Activated naive CD8-positive, alpha-beta T cell treated with anti-CD3 and anti-CD28 coated beads for 36 hours (primary cell): ENCODE results near the gene CCDC191. TPM values are rescaled to one million over a fixed set of nuclear protein-coding genes. Genes with fewer than 3 reads are reported as not detected.

Experiments used
- DNase-seq: peaks from one replicate; pipeline ENCODE4 v3.0.0; 2021
- H3K27ac Mint-ChIP-seq: one replicate; pipeline ENCODE4 v1.8.0; 2022; ENCODE audit warnings: mild to moderate bottlenecking, moderate library complexity, mixed read lengths
- H3K27me3 Mint-ChIP-seq: one replicate; pipeline ENCODE4 v1.8.0; 2022; ENCODE audit warnings: mild to moderate bottlenecking, mixed read lengths
- H3K36me3 Mint-ChIP-seq: one replicate; pipeline ENCODE4 v1.8.0; 2021; ENCODE audit warnings: mild to moderate bottlenecking, mixed read lengths
- H3K4me1 Mint-ChIP-seq: one replicate; pipeline ENCODE4 v1.8.0; 2021; ENCODE audit warnings: mixed read lengths
- H3K4me3 Mint-ChIP-seq: one replicate; pipeline ENCODE4 v1.8.0; 2022; ENCODE audit warnings: mild to moderate bottlenecking, moderate library complexity, mixed read lengths
- H3K9me3 Mint-ChIP-seq: one replicate; pipeline ENCODE4 v1.8.0; 2022; ENCODE audit warnings: mixed read lengths
- total RNA-seq, 2 experiments: library from RNA; stranded (reverse); gene quantifications; one replicate each; pipeline ENCODE4 v1.2.3, GENCODE V29; 2021

Gene CCDC191
- total RNA-seq, 2 experiments from 2014 or later: 0.99 to 1.7 TPM

DNA sequence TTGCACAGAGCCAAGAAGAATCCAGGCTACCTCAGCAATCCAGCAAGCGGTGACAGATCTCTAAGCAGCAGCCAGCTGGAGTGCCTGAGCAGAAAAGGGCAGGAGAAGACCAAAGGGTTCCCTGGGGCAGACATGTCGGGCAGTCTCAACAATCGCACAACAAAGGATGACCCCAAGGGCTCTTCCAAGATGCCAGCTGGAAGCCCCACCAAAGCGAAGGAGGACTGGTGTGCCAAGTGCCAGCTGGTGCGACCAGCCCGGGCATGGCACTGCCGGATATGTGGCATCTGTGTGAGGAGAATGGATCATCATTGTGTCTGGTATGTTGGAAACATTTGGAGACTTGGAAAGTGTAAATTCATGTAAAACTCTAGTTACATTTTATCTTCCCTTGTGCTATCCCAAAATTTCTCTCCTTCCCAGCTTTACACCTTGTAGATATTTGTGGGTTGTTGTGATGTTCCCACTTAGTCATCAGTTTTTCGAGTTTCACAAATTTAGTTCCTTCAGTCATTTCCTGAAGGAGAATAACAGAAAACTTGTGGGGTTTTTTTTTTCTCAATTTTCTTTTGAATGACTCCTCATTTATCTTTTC lies 102.1 kb downstream of the CCDC191 start:
- Mint-ChIP-seq H3K27me3 (peaks cover 1% of the 10 kb centered on the region), H3K27ac (no peak overlapping the region), H3K4me3 (no peak overlapping the region), H3K9me3 (no peaks in the 10 kb centered on the region), H3K36me3 (peaks cover 26% of the 10 kb centered on the region), H3K4me1 (peaks cover 12% of the 10 kb centered on the region)
- DNase-seq: no peak

DNA sequence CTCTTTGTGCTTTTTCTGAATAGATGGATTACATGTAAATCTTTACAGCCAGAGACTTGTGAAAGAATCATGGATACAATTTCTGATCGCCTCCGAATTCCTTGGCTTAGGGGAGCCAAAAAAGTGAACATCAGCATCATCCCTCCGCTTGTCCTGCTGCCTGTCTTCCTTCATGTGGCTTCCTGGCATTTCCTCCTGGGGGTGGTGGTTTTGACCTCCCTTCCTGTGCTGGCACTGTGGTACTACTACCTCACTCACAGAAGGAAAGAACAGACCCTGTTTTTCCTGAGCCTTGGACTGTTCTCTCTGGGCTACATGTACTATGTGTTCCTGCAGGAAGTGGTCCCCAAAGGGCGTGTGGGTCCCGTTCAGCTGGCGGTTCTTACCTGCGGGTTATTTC lies 102.6 kb downstream of the CCDC191 start:
- DNase-seq: no peak
- peaks cover 16% of the 10 kb centered on the region for H3K4me1 Mint-ChIP-seq
- H3K9me3 Mint-ChIP-seq: no peaks in the 10 kb centered on the region
- no peak overlapping the region for H3K27ac Mint-ChIP-seq
- peaks cover 7% of the 10 kb centered on the region for H3K27me3 Mint-ChIP-seq
- peaks cover 26% of the 10 kb centered on the region for H3K36me3 Mint-ChIP-seq
- no peak overlapping the region for H3K4me3 Mint-ChIP-seq

DNA sequence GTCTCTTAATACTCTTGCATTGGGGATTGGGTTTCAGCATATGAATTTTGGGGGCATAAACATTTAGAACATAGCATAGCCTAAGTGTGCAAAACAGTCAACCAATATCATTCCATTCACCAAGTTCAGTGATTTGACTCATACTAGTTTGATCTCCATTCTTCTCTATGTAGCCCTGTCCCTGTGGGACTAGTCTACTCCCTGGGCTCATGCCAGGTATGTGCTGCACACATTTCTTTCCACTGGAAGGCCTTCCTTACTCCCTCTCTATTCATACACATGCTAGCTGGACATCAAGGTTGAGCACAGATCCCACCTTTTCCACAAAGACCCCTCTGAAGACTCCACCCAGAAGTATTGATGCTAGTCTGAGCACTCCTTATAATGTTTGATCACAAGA lies 103.4 kb downstream of the CCDC191 start:
- peaks cover 18% of the 10 kb centered on the region for H3K4me1 Mint-ChIP-seq
- no peak overlapping the region for H3K4me3 Mint-ChIP-seq
- H3K9me3 Mint-ChIP-seq: no peaks in the 10 kb centered on the region
- peaks cover 9% of the 10 kb centered on the region for H3K27me3 Mint-ChIP-seq
- peaks cover 22% of the 10 kb centered on the region for H3K36me3 Mint-ChIP-seq
- H3K27ac Mint-ChIP-seq: no peak overlapping the region
- no peak for DNase-seq

DNA sequence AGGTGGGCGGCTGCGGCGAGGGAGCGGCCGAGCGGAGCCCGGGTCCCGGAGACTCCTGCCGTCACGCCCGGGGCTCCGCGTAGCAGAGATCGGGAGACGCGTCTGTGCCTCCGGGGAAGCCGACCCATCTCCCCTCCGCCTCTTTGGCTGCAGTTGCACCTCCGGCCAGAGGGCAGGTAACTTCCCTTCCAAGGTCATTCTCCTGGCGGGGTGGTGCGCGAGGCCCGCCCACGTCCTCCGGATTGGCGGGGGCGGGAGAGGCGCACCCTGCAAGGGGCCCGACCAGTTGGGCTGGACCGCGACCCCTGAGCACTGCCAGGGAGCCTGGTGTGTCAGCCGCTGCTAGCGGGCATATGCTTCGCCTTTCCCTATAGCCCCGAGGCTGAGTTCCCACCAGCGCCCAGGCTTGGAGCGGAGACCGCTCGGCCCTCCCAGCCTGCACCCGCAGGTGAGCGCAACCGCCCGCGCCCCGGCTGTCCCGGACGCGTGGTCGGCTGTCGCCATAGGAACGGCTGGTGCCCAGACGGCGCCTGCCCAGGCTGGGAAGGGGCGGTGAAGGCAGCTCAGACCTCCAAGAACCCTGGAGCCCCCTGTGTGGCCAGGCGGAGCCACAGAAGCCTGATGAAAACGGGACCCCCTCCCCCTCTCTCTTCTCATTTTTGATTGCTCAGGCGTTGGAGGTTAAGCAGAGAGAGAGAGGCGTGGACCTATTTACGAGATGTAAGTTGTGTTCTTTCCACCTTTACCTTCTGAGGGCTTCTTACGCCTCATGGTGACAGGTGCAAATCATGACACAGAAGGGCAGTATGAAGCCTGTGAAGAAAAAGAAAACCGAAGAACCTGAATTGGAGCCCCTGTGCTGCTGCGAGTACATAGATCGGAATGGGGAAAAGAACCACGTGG lies 108.1 kb downstream of the CCDC191 start:
- H3K4me3 Mint-ChIP-seq: peak overlapping the region; percentile 58
- H3K27me3 Mint-ChIP-seq: peaks cover 24% of the 10 kb centered on the region
- no peak overlapping the region for H3K27ac Mint-ChIP-seq
- H3K4me1 Mint-ChIP-seq: peaks cover 12% of the 10 kb centered on the region
- peaks cover 10% of the 10 kb centered on the region for H3K36me3 Mint-ChIP-seq
- H3K9me3 Mint-ChIP-seq: no peaks in the 10 kb centered on the region
- DNase-seq: peak; percentile 44

DNA sequence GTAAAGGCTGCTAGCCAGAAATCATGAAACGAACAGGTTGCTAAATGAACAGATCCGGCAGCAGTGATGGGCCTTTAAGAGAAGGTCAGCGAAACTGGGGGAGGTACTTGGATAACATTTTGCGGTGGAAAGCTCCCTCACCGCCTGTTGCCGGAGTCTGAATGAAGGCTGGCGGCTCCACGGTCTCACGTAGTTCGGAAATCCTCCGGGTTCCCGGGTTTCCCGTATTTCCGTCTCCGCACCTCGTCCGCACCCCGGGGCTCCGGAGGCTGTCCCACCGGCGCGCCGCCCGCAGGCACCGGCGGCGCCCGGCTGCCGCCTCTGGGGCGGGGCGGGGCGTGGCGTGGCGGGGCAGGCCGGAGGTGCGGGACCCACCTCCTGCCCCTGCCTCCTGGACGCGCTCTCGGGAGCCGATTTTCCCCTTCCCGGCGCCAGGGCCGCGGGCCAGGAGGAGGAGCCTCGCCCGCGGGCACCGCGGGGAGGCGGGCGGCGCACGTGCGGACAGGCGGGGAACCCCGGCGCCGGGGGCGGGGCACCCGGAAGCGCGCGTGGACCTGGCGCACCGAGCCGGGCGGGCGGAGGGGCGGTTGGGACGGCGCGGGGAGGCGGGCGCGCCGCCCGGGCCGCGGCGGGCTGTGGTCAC lies 108.8 kb downstream of the CCDC191 start, which contains the start of gene ZDHHC23:
TSS of gene ZDHHC23 (plus strand) at position 642 of the 643 bp plus-strand sequence. CDS start 790 bp downstream, outside the sequence.
- H3K27me3 Mint-ChIP-seq: peaks cover 28% of the 10 kb centered on the region
- H3K4me1 Mint-ChIP-seq: peaks cover 12% of the 10 kb centered on the region
- peak within 1 kb of the TSS; percentile 54 for H3K27ac Mint-ChIP-seq
- DNase-seq: peak; percentile 69
- no peaks in the 10 kb centered on the region for H3K9me3 Mint-ChIP-seq
- peaks cover 5% of the 10 kb centered on the region for H3K36me3 Mint-ChIP-seq
- peak within 1 kb of the TSS; percentile 77 for H3K4me3 Mint-ChIP-seq

DNA sequence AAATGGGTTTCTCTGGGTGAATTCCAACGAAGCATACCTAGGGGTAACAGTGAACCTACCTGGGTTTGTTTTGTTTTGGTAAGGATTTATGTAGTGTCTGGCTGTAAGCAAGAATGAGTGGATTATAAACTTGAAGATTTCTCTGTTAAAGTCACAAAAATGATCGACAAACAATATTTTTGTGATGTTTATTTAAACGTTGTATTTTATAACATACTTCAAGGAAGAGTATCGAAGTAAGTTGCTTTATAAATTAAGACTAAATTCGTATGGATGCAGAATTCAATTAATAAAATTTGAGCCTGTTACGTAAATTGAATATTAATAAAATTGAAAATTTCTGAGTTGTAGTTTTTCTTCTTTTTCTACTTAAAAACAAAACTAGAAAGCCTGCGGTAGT lies 109.5 kb downstream of the CCDC191 start:
- Mint-ChIP-seq H3K9me3 (no peaks in the 10 kb centered on the region), H3K27me3 (peaks cover 28% of the 10 kb centered on the region), H3K27ac (no peak overlapping the region), H3K4me1 (peaks cover 12% of the 10 kb centered on the region), H3K36me3 (peaks cover 2% of the 10 kb centered on the region), H3K4me3 (peak overlapping the region; percentile 77)
- DNase-seq: no peak

DNA sequence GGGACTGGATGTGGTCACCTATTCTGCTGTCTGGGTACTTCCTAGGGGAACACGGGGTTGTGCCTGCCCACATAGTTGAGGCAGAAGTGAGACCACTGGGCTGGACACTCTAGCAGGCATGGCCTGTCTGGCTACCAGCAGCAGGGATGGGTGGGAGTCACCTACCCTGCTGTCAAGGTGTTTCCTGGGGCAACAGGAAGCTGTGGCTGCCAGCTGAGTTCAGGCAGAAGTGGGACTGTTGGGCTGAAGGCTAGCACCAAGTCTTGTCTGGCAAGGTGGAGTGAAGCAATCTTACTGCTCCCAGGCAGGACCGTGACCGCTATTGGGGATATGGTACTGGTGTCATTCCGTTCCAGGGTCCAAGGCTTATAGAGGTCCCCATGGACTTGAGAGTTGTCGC lies 128.8 kb downstream of the CCDC191 start:
- Mint-ChIP-seq H3K36me3 (peaks cover 4% of the 10 kb centered on the region), H3K4me3 (no peak overlapping the region), H3K4me1 (no peaks in the 10 kb centered on the region), H3K9me3 (peaks cover 23% of the 10 kb centered on the region), H3K27ac (no peak overlapping the region), H3K27me3 (peaks cover 6% of the 10 kb centered on the region)
- DNase-seq: no peak

DNA sequence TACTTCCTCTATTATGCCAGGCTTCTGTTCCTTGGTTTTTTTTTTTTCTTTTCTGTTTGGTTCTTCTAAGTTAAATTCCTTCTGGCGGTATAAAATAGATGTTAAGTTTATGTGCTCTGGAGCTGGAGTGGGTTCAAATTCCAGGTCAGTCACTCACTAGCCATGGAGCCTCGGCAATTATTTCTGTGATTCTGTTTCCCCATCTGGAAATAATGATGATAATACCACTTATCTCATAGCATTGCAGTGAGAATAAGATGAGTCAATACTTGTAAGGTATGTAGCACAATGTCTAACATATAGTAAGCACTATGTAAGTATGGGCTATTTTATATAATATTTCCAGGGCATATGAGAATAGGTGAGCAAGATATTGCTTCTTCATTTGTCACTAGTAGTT lies 141.7 kb downstream of the CCDC191 start:
- Mint-ChIP-seq H3K36me3 (no peaks in the 10 kb centered on the region), H3K4me3 (no peak overlapping the region), H3K9me3 (no peaks in the 10 kb centered on the region), H3K27ac (no peak overlapping the region), H3K27me3 (no peaks in the 10 kb centered on the region), H3K4me1 (no peaks in the 10 kb centered on the region)
- DNase-seq: no peak

Other genes with a start within 250 kb of the CCDC191 start
- gene GRAMD1C, start 217.7 kb downstream of the CCDC191 start, total RNA-seq: under 1 TPM; 0.21 to 0.54 TPM
- 1 to 10 TPM; 2.6 to 3.7 TPM for gene ZDHHC23, start 108.5 kb downstream of the CCDC191 start, total RNA-seq
- gene QTRT2, start 211 bp upstream of the CCDC191 start, total RNA-seq: 10 to 100 TPM; 43.3 to 51.1 TPM
- gene DRD3, start 122.5 kb upstream of the CCDC191 start, total RNA-seq: not detected
- gene ZNF80, start 181.1 kb upstream of the CCDC191 start, total RNA-seq: 1 to 10 TPM in 1 of 2 experiments, under 1 TPM in 1; 0.82 to 1.3 TPM
- gene TIGIT, start 237.5 kb upstream of the CCDC191 start, total RNA-seq: 10 to 100 TPM; 12.9 to 16.4 TPM